Effector memory CD8-positive, alpha-beta T cell (primary cell): Measurements from ENCODE around the gene RALY.
"Not testable (repeated sequence)": the region's sequence is repeated elsewhere in the genome, so short reads cannot be mapped to it uniquely, and the experiment has no call there.

Source experiments
- ATAC-seq: fragments of 150-1000 bp; cut with Tn5 transposase; replicated peaks from 2 replicates; pipeline ENCODE4 v1.10.0; 2021; ENCODE audit warnings: mild to moderate bottlenecking, moderate library complexity
- DNase-seq, 3 experiments: peaks; one replicate each; pipeline ENCODE4 v3.0.0; 2021
- H3K27ac Mint-ChIP-seq, 2 donors: one replicate each; pipeline ENCODE4 v1.8.0; 2022; ENCODE audit warnings: mild to moderate bottlenecking in 2 of 2, mixed read lengths in 2 of 2, moderate library complexity in 2 of 2
- H3K27me3 Mint-ChIP-seq, 2 donors: one replicate each; pipeline ENCODE4 v1.8.0; 2022; ENCODE audit warnings: mixed read lengths in 2 of 2
- H3K36me3 Mint-ChIP-seq: one replicate; pipeline ENCODE4 v1.8.0; 2022; ENCODE audit warnings: mild to moderate bottlenecking, moderate library complexity, mixed read lengths; ENCODE audit not compliant: insufficient read depth
- H3K4me1 Mint-ChIP-seq, 2 donors: one replicate each; pipeline ENCODE4 v1.8.0; 2022; ENCODE audit warnings: low read depth in 2 of 2, mixed read lengths in 2 of 2
- H3K4me3 Mint-ChIP-seq, 2 donors: one replicate each; pipeline ENCODE4 v1.8.0; 2022; ENCODE audit warnings: mild to moderate bottlenecking in 2 of 2, mixed read lengths in 2 of 2, moderate library complexity in 2 of 2
- H3K9me3 Mint-ChIP-seq, 2 donors: one replicate each; pipeline ENCODE4 v1.8.0; 2022; ENCODE audit warnings: mixed read lengths in 2 of 2

RALY gene

GRCh38 chr20:34012735-34013134, 19.0 kb downstream of the RALY start:
- Mint-ChIP-seq H3K27ac (peak overlapping the region; percentile 33 to 59), H3K36me3 (peaks cover 16% of the 10 kb centered on the region), H3K9me3 (no peaks in the 10 kb centered on the region), H3K4me3 (peak overlapping the region; percentile 29 to 34), H3K4me1 (peaks cover 78 to 87% of the 10 kb centered on the region in 2 donors), H3K27me3 (no peaks in the 10 kb centered on the region)
- ATAC-seq: no peak
- DNase-seq: no peak

GRCh38 chr20:34013554-34013953, 19.8 kb downstream of the RALY start:
- Mint-ChIP-seq H3K27me3 (no peaks in the 10 kb centered on the region), H3K4me3 (no peak overlapping the region), H3K36me3 (peaks cover 12% of the 10 kb centered on the region), H3K9me3 (no peaks in the 10 kb centered on the region), H3K4me1 (peaks cover 77 to 87% of the 10 kb centered on the region in 2 donors), H3K27ac (peak overlapping the region in 1 of 2 donors; percentile 27)
- ATAC-seq (no peak), DNase-seq (no peak)

GRCh38 chr20:34014878-34015277, 21.2 kb downstream of the RALY start:
- Mint-ChIP-seq H3K27me3 (no peaks in the 10 kb centered on the region), H3K27ac (peak overlapping the region; percentile 4 to 80), H3K4me1 (peaks cover 70 to 82% of the 10 kb centered on the region in 2 donors), H3K9me3 (no peaks in the 10 kb centered on the region), H3K4me3 (peak overlapping the region in 1 of 2 donors; percentile 48), H3K36me3 (peaks cover 9% of the 10 kb centered on the region)
- DNase-seq (no peak), ATAC-seq (no peak)

GRCh38 chr20:34015401-34016335, 22.0 kb downstream of the RALY start:
- Mint-ChIP-seq H3K36me3 (peaks cover 9% of the 10 kb centered on the region), H3K4me3 (peak overlapping the region in 1 of 2 donors; percentile 48), H3K9me3 (no peaks in the 10 kb centered on the region), H3K27me3 (no peaks in the 10 kb centered on the region), H3K27ac (peak overlapping the region; percentile 18 to 80), H3K4me1 (peaks cover 69 to 82% of the 10 kb centered on the region in 2 donors)
- DNase-seq: no peak
- peak; percentile 24 for ATAC-seq

GRCh38 chr20:34016736-34017135, 23.0 kb downstream of the RALY start:
- no peak overlapping the region for H3K4me3 Mint-ChIP-seq
- H3K4me1 Mint-ChIP-seq: peaks cover 69 to 79% of the 10 kb centered on the region in 2 donors
- no peaks in the 10 kb centered on the region for H3K27me3 Mint-ChIP-seq
- peaks cover 10% of the 10 kb centered on the region for H3K36me3 Mint-ChIP-seq
- peak overlapping the region; percentile 42 to 63 for H3K27ac Mint-ChIP-seq
- no peak for ATAC-seq
- no peak for DNase-seq
- H3K9me3 Mint-ChIP-seq: no peaks in the 10 kb centered on the region

- H3K27me3 Mint-ChIP-seq: no peaks in the 10 kb centered on the region
- peaks cover 8% of the 10 kb centered on the region for H3K36me3 Mint-ChIP-seq
- no peaks in the 10 kb centered on the region for H3K9me3 Mint-ChIP-seq
- no peak for DNase-seq
- no peak for ATAC-seq
- H3K4me1 Mint-ChIP-seq: peaks cover 71 to 82% of the 10 kb centered on the region in 2 donors
- peak overlapping the region; percentile 42 to 63 for H3K27ac Mint-ChIP-seq
- peak overlapping the region in 1 of 2 donors; percentile 1 for H3K4me3 Mint-ChIP-seq
Measured at GRCh38 chr20:34017610-34018009, 23.9 kb downstream of the RALY start.

GRCh38 chr20:34018166-34018565, 24.5 kb downstream of the RALY start:
- no peak for DNase-seq
- Mint-ChIP-seq H3K4me1 (peaks cover 72 to 85% of the 10 kb centered on the region in 2 donors), H3K4me3 (no peak overlapping the region), H3K27me3 (no peaks in the 10 kb centered on the region), H3K36me3 (peaks cover 13% of the 10 kb centered on the region), H3K27ac (peak overlapping the region; percentile 42 to 64), H3K9me3 (no peaks in the 10 kb centered on the region)
- ATAC-seq: no peak

GRCh38 chr20:34022151-34022838, 28.6 kb downstream of the RALY start:
- H3K4me3 Mint-ChIP-seq: peak overlapping the region in 1 of 2 donors; percentile 23
- H3K27ac Mint-ChIP-seq: peak overlapping the region; percentile 32 to 81

GRCh38 chr20:34022839-34023234, 29.1 kb downstream of the RALY start:
- no peaks in the 10 kb centered on the region for H3K9me3 Mint-ChIP-seq
- no peaks in the 10 kb centered on the region for H3K27me3 Mint-ChIP-seq
- peak overlapping the region in 1 of 2 donors; percentile 19 for H3K4me3 Mint-ChIP-seq
- DNase-seq (no peak), ATAC-seq (no peak)
- H3K27ac Mint-ChIP-seq: peak overlapping the region; percentile 32 to 81
- peaks cover 69 to 78% of the 10 kb centered on the region in 2 donors for H3K4me1 Mint-ChIP-seq
- H3K36me3 Mint-ChIP-seq: peaks cover 17% of the 10 kb centered on the region

More at GRCh38 chr20:34022151-34022838, 28.6 kb downstream of the RALY start:
- no peaks in the 10 kb centered on the region for H3K27me3 Mint-ChIP-seq
- peaks cover 16% of the 10 kb centered on the region for H3K36me3 Mint-ChIP-seq
- DNase-seq (no peak), ATAC-seq (peak; percentile 69)
- no peaks in the 10 kb centered on the region for H3K9me3 Mint-ChIP-seq
- peaks cover 69 to 78% of the 10 kb centered on the region in 2 donors for H3K4me1 Mint-ChIP-seq

- no peak for DNase-seq
- no peak for ATAC-seq
- no peaks in the 10 kb centered on the region for H3K27me3 Mint-ChIP-seq
- H3K4me1 Mint-ChIP-seq: peaks cover 66 to 76% of the 10 kb centered on the region in 2 donors
- peak overlapping the region in 1 of 2 donors; percentile 21 for H3K4me3 Mint-ChIP-seq
- H3K9me3 Mint-ChIP-seq: no peaks in the 10 kb centered on the region
- H3K36me3 Mint-ChIP-seq: peaks cover 23% of the 10 kb centered on the region
- H3K27ac Mint-ChIP-seq: peak overlapping the region; percentile 75 to 86
Measured at GRCh38 chr20:34023937-34024722, 30.4 kb downstream of the RALY start.

GRCh38 chr20:34024723-34025351, 31.1 kb downstream of the RALY start:
- H3K27me3 Mint-ChIP-seq: no peaks in the 10 kb centered on the region
- peaks cover 23% of the 10 kb centered on the region for H3K36me3 Mint-ChIP-seq
- peak overlapping the region in 1 of 2 donors; percentile 75 for H3K27ac Mint-ChIP-seq
- H3K9me3 Mint-ChIP-seq: no peaks in the 10 kb centered on the region
- DNase-seq (no peak), ATAC-seq (no peak)
- H3K4me3 Mint-ChIP-seq: peak overlapping the region; percentile 21 to 27
- peaks cover 66 to 79% of the 10 kb centered on the region in 2 donors for H3K4me1 Mint-ChIP-seq

- H3K27me3 Mint-ChIP-seq, DNase-seq, ATAC-seq, H3K4me3 Mint-ChIP-seq, H3K9me3 Mint-ChIP-seq: not testable (repeated sequence)
- H3K36me3 Mint-ChIP-seq: peaks cover 33% of the 10 kb centered on the region
- H3K4me1 Mint-ChIP-seq: peaks cover 53 to 67% of the 10 kb centered on the region in 2 donors
- peak overlapping the region; percentile 27 to 57 for H3K27ac Mint-ChIP-seq
Measured at GRCh38 chr20:34028013-34028412, 34.3 kb downstream of the RALY start.
